GM19455 (cell line): ENCODE data around the gene ITGA7.

ENCODE experiments used
- ATAC-seq: cut with Tn5 transposase; IDR thresholded peaks from one replicate; pipeline ENCODE4 v1.9.1; 2021; ENCODE audit not compliant: unreplicated experiment

ITGA7 gene

DNA sequence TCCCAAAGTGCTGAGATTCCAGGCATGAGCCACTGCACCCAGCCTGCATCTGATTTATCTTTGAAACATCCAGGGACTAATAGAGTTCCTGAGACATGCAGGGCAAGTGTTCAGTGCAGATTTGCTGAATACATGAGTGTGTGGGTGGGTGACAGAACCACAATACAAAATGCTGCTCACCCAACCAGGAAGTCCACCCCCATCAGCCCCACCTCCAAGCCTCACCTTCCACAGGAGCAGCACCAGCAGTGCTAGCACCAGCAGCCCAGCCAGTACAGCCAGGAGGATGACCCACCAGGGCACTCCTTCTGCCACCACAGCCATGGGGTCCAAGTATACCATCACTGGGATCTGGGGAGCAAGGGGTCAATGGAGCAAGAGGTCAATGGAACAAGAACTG is 20.0 kb downstream of the ITGA7 start:
- ATAC-seq, result no peak

DNA sequence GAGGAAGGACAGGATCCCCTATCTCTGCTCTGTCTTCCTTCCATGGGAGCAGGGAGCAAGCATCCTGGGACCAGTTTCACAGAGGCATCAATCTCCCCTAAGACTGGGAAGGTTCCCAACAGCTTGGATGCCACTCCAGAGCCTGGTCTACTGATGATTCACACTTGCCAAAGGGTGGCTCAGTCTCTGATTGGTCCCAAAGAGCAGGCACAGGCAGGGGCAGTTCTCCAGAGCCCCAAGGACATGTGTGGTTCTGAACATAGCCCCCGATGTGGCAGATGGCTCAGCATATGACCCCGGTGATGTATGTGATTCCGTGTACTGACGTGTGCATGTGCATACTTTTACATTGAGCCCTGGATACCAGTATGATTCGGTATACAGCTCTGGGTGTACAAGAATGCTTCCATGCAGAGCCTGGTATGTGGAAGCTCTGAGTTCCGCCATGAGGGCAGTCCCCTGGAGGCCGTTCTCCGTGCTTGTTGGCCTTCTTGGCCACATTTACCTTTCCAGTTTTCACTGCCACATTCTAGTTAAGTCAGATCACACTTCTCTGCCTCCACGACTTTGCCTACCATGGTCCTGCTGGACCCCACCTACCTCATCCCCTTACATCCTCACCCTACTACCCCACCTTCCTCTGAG is 21.2 kb downstream of the ITGA7 start:
- ATAC-seq, result no peak

DNA sequence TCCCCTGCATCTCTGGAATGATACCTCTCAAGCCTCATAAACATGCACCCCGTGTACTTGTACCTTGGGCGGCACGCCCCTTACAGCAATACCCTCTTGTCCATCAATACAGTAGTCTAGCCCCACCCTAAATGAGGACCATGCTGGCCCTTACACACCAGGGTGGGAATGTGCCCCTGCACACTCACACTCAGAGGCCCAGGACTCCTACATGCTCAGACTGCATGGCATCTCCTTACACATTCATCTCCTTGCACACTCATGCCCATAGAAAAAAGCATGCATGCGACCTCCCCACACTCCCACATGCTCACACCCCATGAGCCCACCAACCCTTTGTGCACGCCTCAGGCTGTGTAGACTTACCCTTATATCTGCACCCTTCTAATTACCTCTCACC is 22.0 kb downstream of the ITGA7 start:
- no peak for ATAC-seq

- no peak for ATAC-seq
Measured at GRCh38 chr12:55684761-55685370, 22.8 kb downstream of the ITGA7 start.

DNA sequence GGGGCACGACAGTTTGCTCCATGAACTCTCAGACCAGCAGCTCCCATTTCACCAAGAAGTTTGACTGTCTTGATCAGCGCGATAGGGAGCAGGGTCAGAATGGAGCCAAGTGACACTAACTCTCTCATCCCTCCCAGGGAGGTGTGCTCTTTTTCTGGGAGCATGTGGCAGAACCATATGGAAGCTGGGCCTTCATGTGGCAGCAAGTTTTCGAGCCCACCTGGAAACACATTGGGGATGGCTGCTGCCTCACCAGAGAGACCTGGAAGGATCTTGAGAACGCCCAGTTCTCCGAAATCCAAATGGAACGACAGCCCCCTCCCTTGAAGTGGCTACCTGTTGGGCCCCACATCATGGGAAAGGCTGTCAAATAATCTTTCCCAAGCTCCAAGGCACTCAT is 24.0 kb downstream of the ITGA7 start:
- ATAC-seq, result no peak

- no peak for ATAC-seq
Measured at GRCh38 chr12:55682087-55682796, 25.5 kb downstream of the ITGA7 start.

- no peak for ATAC-seq
Measured at GRCh38 chr12:55681142-55682077, 26.3 kb downstream of the ITGA7 start.

GRCh38 chr12:55679691-55680090 is 28.0 kb downstream of the ITGA7 start:
- no peak for ATAC-seq

DNA sequence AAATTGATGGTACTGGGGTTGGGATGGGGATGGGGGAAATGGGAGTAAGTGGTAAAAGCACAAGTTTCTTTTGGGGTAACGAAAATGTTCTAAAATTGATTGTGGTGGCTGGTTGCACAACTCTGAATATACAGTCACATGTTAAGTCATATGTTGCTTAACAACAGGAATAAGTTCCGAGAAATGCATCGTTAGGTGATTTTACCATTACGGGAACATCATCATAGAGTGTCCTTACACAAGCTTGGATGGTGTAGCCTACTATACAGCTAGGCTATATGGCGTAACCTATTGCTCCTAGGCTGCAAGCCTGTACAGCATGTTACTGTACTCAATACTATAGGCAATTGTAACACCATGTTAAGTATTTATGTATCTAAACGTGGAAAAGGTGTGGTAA is 31.0 kb downstream of the ITGA7 start:
- ATAC-seq, result no peak

DNA sequence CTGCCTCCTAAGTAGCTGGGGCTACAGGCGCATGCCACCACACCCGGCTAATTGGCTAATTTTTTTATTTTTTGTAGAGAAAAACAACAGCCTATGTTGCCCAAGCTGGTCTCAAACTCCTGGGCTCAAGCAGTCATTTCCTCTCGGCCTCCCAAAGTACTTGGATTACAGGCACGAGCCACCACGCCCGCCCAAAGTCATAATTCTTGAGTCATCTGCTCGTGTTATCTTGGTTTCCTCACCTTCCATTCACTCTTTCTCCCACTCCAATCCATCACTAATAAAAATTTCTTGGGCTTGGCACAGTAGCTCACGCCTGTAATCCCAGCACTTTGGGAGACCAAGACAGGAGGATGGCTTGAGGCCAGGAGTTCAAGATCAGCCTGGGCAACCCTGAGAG is 32.0 kb downstream of the ITGA7 start:
- ATAC-seq, result no peak

- ATAC-seq, result peak; percentile 97
Measured at GRCh38 chr12:55673638-55674037, 34.1 kb downstream of the ITGA7 start.

DNA sequence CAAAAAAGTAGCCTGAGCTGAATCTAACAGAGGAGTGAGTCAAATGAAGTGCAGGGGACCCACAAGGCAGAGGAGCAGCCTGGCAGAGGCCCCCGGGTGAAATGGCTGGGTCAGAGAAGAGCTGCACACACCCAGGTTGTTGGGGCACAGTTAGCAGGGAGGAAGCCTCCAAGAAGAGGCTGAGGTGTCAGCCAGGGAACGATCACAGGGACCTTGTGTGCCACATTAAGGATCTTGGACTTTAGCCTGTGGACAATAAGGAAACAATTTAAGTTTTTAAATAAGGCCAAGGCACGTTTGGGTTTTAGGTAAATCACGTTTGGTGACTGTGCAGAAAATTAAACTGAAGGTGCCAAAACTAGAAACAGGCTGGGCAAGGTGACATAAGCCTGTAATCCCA is 36.0 kb downstream of the ITGA7 start:
- no peak for ATAC-seq

GRCh38 chr12:55670276-55670675 is 37.4 kb downstream of the ITGA7 start:
- no peak for ATAC-seq

DNA sequence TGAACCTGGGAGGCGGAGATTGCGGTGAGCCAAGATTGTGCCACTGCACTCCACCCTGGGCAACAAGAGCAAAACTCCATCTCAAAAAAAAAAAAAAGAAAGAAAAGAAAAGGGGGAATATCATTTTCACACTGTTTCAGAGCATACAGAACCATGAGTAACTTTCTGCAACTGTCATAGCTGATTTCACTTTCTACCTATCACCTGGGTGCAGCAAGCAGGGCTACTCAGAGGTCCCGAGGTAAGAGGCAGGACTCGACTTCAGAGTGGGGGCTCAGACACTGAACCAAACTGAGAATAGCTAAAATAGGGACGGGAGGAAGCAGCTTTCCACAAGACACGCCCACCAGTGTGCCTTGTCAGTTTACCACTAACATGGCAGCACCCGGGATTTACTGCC is 41.2 kb downstream of the ITGA7 start:
- no peak for ATAC-seq

DNA sequence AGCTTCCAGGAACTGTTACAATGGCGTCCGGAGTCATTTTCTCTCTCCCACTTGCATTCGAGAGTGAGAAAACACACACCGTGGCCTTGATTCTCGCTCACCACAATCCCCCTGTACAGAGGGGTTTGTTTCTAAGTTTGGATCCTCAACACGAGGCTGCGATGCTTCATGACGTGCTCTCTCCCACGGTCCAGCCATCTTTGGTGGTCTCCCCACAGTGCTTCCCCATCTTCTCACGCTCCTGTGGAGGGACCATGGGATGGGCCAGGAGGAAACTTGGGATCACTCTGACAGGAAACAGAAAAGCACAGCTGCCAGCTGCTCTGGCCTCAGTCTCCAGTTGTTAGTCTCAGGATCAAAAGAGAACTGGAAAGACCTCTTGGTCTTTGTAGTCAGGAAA is 42.9 kb downstream of the ITGA7 start:
- no peak for ATAC-seq

GRCh38 chr12:55663391-55663790 is 44.3 kb downstream of the ITGA7 start:
- no peak for ATAC-seq

- no peak for ATAC-seq
Measured at GRCh38 chr12:55659486-55660385, 48.0 kb downstream of the ITGA7 start.

DNA sequence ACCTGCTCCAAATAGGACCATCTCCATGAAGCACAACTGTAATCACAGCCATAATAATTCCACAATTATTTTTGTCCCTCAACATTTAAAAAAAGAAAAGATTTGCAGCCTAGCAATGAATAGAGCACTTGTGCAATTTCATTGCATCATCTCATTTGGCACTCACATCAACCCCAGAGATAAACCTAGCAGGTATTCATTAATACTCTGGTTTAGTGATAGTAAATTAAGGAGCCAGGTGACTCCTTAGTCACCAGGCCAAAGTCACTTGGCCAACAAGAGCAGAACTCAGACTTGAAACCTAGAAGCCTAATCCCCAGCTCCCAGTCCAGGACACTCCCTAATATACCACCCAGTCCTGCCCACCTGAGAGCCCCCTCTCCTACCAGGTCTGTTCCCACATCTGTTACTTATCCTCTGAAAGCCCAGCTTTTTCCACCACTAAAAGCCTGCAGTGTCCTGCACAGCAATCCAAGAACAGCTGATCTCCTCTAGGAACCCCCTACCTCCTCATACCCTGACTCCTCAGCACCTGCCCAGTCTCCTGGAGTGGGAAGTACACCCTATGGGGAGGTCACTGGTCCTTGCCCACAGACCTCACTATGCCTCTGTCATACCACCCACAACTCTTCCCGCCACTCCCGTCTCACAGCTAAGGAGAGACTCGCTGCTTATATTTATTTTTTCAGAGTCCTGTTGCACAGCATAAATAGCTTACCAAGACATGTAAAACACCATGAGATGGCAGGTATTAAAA is 48.9 kb downstream of the ITGA7 start:
- no peak for ATAC-seq

GRCh38 chr12:55658212-55658611 is 49.5 kb downstream of the ITGA7 start:
- ATAC-seq, result no peak

DNA sequence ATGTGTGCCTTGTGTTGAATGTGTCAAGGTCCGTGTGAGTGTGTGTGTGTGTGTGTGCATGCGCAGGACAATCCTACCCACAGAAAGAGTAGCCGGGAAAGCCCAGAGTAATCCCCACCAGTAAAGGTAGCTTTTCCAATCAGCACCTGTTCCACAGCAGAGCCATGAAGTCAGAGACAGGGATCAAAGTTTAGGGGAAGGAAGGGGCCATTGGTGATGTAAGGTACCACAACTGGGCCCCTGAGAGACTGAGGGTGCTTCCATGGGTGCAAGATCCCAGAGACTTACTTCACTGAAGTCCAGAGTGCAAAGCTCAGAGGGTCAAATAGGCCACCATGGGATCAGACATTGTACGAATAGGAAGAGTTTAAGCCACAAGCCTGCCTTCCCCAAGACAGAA is 50.5 kb downstream of the ITGA7 start:
- ATAC-seq, result no peak
